ENCODE measurements around the gene PLA2G15. TPM values are rescaled to one million over a fixed set of nuclear protein-coding genes. Genes with fewer than 3 reads are reported as not detected.

The PLA2G15 gene
- total RNA-seq, 4 donors from 2014 or later = 10.4 to 22.0 (median 15.3) TPM

- TF ChIP-seq EP300 (IDR thresholded peaks at IDR 0.05) = no peak
- TF ChIP-seq POLR2AphosphoS5 (IDR thresholded peaks at IDR 0.05) = no peak
- TF ChIP-seq, protein P1, sequence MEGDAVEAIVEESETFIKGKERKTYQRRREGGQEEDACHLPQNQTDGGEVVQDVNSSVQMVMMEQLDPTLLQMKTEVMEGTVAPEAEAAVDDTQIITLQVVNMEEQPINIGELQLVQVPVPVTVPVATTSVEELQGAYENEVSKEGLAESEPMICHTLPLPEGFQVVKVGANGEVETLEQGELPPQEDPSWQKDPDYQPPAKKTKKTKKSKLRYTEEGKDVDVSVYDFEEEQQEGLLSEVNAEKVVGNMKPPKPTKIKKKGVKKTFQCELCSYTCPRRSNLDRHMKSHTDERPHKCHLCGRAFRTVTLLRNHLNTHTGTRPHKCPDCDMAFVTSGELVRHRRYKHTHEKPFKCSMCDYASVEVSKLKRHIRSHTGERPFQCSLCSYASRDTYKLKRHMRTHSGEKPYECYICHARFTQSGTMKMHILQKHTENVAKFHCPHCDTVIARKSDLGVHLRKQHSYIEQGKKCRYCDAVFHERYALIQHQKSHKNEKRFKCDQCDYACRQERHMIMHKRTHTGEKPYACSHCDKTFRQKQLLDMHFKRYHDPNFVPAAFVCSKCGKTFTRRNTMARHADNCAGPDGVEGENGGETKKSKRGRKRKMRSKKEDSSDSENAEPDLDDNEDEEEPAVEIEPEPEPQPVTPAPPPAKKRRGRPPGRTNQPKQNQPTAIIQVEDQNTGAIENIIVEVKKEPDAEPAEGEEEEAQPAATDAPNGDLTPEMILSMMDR (IDR thresholded peaks at IDR 0.05) = no peak
- TF ChIP-seq POLR2A (IDR thresholded peaks at IDR 0.05; ENCODE audit: low read depth) = no peak
- Histone ChIP-seq H3K27me3 (no peaks in the 10 kb centered on the region), H3K4me1 (peaks cover 41 to 58% (median 49%) of the 10 kb centered on the region in 4 donors), H3K9me3 (no peaks in the 10 kb centered on the region), H3K27ac (replicated peaks in 1 of 4) (no peak overlapping the region), H3K4me3 (no peak overlapping the region), H3K36me3 (peaks cover 2 to 47% (median 30%) of the 10 kb centered on the region in 4 donors)
- no peak for DNase-seq (ENCODE audit: extremely low spot score)
- 87% methylated on average over 13 of the region's 13 CpGs for WGBS
- intact Hi-C loops (cut with DNase I) = no loop called here
These were observed 34.8 kb downstream of the PLA2G15 start for GRCh38 chr16:68279726-68280558.

DNA sequence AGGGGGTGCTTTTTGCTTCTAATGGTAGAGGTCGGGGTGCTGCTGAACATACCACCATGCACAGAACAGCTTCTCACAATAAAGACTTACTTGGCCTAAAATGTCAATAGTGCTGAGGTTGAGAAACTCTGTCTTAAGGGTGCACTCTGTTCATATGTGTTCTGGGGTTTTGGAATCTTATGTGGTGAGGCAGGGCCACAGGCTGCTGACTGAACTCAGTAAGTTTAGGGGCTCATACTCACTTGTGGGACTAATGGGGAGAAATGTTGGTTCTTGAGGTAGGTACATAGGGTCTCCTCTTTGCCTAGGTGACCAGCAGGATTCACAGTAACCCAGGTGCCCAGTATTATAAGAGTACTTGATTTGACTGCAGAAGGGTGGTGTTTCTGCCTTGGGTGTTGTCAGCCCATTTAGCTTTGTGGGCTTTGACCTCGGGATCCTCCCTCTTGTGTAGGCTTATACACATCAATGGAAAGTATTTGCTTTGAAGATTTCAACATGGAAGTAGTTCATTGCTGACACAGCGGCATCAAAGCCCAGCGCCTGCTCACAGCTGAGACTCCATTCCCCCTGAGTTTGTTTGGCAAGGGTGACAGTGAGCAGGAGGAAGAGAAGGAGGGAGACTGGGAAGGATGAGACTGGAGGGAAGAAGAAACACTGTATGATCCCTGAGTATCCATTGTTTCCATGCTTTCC, 36.3 kb downstream of the PLA2G15 start:
- intact Hi-C loops (cut with DNase I) = no loop called here
- H3K4me1 ChIP-seq = peaks cover 40 to 58% (median 49%) of the 10 kb centered on the region in 4 donors

GRCh38 chr16:68282064-68282452, 36.9 kb downstream of the PLA2G15 start:
- peak overlapping the region in 1 of 4 donors; percentile 15 for H3K27ac ChIP-seq (replicated peaks in 1 of 4)
- intact Hi-C loops (cut with DNase I) = no loop called here

More for the DNA sequence above, 36.3 kb downstream of the PLA2G15 start:
- Histone ChIP-seq H3K36me3 (peaks cover 0 to 49% (median 24%) of the 10 kb centered on the region in 4 donors), H3K27me3 (no peaks in the 10 kb centered on the region), H3K27ac (replicated peaks in 1 of 4) (no peak overlapping the region), H3K9me3 (no peaks in the 10 kb centered on the region), H3K4me3 (no peak overlapping the region)
- no peak for TF ChIP-seq POLR2A (IDR thresholded peaks at IDR 0.05; ENCODE audit: low read depth)
- no peak for TF ChIP-seq POLR2AphosphoS5 (IDR thresholded peaks at IDR 0.05)
- no peak for TF ChIP-seq EP300 (IDR thresholded peaks at IDR 0.05)
- TF ChIP-seq, protein P1 (IDR thresholded peaks at IDR 0.05) = no peak
- 85% methylated on average over 1 of the region's 4 CpGs for WGBS
- DNase-seq (ENCODE audit: extremely low spot score) = no peak

DNA sequence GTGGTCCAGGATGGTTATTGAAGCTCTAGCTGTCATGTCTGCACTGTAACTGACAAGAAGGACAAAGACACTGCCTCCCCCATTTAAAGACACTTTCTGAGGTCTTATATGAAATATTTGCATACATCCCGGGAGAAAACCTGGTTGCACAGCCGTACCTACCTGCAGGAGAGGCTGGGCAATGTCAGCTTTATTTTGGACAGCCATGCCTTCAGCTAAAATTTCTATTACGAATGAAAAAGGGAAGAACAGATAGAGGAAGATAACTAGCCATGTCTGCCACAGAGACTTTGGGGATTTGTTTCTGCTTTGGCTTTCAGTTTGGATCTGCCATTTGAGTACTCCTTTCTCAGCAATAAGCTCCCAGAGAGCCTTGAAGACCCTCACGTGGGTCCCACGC, 38.2 kb downstream of the PLA2G15 start:
- DNase-seq (ENCODE audit: extremely low spot score) = no peak
- intact Hi-C loops (cut with DNase I) = no loop called here
- peaks cover 0 to 58% (median 31%) of the 10 kb centered on the region in 4 donors for H3K36me3 ChIP-seq
- peaks cover 51 to 65% (median 58%) of the 10 kb centered on the region in 4 donors for H3K4me1 ChIP-seq
- H3K27me3 ChIP-seq = no peaks in the 10 kb centered on the region
- 65% methylated on average over 5 of the region's 5 CpGs for WGBS
- no peaks in the 10 kb centered on the region for H3K9me3 ChIP-seq
- TF ChIP-seq POLR2A (IDR thresholded peaks at IDR 0.05; ENCODE audit: low read depth) (no peak), POLR2AphosphoS5 (IDR thresholded peaks at IDR 0.05) (no peak), EP300 (IDR thresholded peaks at IDR 0.05) (no peak)
- TF ChIP-seq, protein P1 (IDR thresholded peaks at IDR 0.05) = no peak
- peak overlapping the region; percentile 14 to 57 (median 30) for H3K27ac ChIP-seq (replicated peaks in 1 of 4)
- no peak overlapping the region for H3K4me3 ChIP-seq

More at GRCh38 chr16:68282064-68282452, 36.9 kb downstream of the PLA2G15 start:
- Histone ChIP-seq H3K36me3 (peaks cover 0 to 49% (median 22%) of the 10 kb centered on the region in 4 donors), H3K9me3 (no peaks in the 10 kb centered on the region), H3K27me3 (no peaks in the 10 kb centered on the region), H3K4me1 (peaks cover 39 to 59% (median 48%) of the 10 kb centered on the region in 4 donors), H3K4me3 (no peak overlapping the region)
- WGBS = 92% methylated on average over 4 of the region's 4 CpGs
- no peak for DNase-seq (ENCODE audit: extremely low spot score)
- TF ChIP-seq POLR2A (IDR thresholded peaks at IDR 0.05; ENCODE audit: low read depth) (no peak), POLR2AphosphoS5 (IDR thresholded peaks at IDR 0.05) (no peak), EP300 (IDR thresholded peaks at IDR 0.05) (no peak)
- TF ChIP-seq, protein P1 (IDR thresholded peaks at IDR 0.05) = no peak

All from esophagus muscularis mucosa (tissue), 4 donors.